Colonic mucosa (tissue), 4 donors: ENCODE results near the gene CFHR4. TPM values are rescaled to one million over a fixed set of nuclear protein-coding genes. Genes with fewer than 3 reads are reported as not detected.

Experiments used
- DNase-seq: peaks from one replicate; pipeline ENCODE4 v3.0.0-alpha.2; 2020
- H3K27ac ChIP-seq: fragments of 200-600 bp; one replicate; pipeline ENCODE4 v1.8.0; 2021
- H3K27me3 ChIP-seq: fragments of 200-600 bp; one replicate; pipeline ENCODE4 v1.8.0; 2021
- H3K36me3 ChIP-seq: fragments of 200-600 bp; one replicate; pipeline ENCODE4 v1.8.0; 2021
- H3K4me1 ChIP-seq: fragments of 200-600 bp; one replicate; pipeline ENCODE4 v1.8.0; 2021; ENCODE audit warnings: mild to moderate bottlenecking
- H3K4me3 ChIP-seq: fragments of 200-600 bp; one replicate; pipeline ENCODE4 v1.8.0; 2021
- H3K9ac ChIP-seq, 2 donors: one replicate each; pipeline ENCODE4 v1.7.0; 2013; ENCODE audit warnings: control low read depth in 2 of 2, low read depth in 2 of 2, low read length in 2 of 2
- H3K9me3 ChIP-seq: fragments of 200-600 bp; one replicate; pipeline ENCODE4 v1.8.0; 2021
- CTCF ChIP-seq: fragments of 200-600 bp; IDR thresholded peaks from one replicate; pipeline ENCODE4 v1.8.0; 2022; ENCODE audit warnings: antibody characterized with exemption, mild to moderate bottlenecking
- intact Hi-C: fragments of 100-400 bp; cut with DNase I; formaldehyde crosslinking; loops from one replicate; pipeline ENCODE4 v1.14.1; 2022
- total RNA-seq, 2 donors: library from RNA; stranded (reverse); fragmentation: NEBNext Ultra II Directional in 1 of 2; extraction: Animal tissue kit (Norgen Biotek cat#: 25700) in 1 of 2; gene quantifications; one replicate each; pipeline ENCODE4 v1.2.1, GENCODE V29; 2021
- donor health status: healthy.
- donor health status: DM: no; HTN: no; CAD: no.
- donor health status: DM: no; HTN: no; CAD: no.

Gene CFHR4
- total RNA-seq, 2 donors from 2014 or later = not detected

- Histone ChIP-seq H3K4me3 (no peak overlapping the region), H3K9me3 (no peaks in the 10 kb centered on the region), H3K27me3 (no peaks in the 10 kb centered on the region), H3K27ac (no peak overlapping the region), H3K9ac (no peak overlapping the region), H3K4me1 (no peaks in the 10 kb centered on the region), H3K36me3 (no peaks in the 10 kb centered on the region)
- TF ChIP-seq CTCF = no peak
- intact Hi-C loops = no loop called here
- no peak for DNase-seq
These were observed 27.4 kb upstream of the CFHR4 start for GRCh38 chr1:196860323-196860884.

DNA sequence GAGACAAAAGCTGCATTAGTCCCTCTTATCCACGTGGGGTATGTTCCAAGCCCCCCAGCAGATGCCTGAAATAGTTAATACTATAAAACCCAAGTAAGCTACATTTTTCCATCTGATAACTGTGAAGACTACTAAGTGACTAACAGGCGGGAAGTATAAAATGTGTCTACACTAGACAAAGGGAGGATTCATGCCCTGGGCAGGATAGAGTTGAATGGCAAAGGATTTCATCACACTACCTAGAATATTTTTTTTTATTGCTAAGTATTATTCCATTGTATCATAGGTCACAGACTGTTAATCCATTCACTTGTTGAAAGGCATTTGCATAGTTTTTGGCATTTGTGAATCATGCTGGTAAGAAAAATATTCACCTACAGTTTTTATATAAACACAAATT lies 26.4 kb upstream of the CFHR4 start:
- Histone ChIP-seq H3K9me3 (no peaks in the 10 kb centered on the region), H3K9ac (no peak overlapping the region), H3K4me1 (no peaks in the 10 kb centered on the region), H3K4me3 (no peak overlapping the region), H3K27me3 (no peaks in the 10 kb centered on the region), H3K36me3 (no peaks in the 10 kb centered on the region), H3K27ac (no peak overlapping the region)
- TF ChIP-seq CTCF = no peak
- DNase-seq = no peak
- intact Hi-C loops = no loop called here

DNA sequence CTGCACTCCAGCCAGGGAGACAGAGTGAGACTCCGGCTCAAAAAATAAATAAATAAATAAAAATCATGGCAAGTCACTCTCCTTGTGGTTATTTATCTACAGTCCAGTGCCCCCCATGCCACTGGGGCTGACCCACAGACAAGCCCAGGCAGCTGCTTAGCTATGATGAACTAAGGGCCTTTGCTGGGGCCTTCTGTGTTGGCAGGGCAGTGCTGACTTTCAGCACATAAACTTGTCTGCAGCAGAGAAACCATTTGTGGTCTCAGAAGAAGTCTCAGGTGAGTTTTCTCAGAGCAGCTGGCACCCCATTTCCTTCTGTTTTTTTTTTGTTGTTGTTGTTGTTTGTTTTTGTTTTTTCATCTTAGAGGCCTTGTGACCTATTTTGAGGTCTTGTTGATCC lies 20.9 kb upstream of the CFHR4 start:
- Histone ChIP-seq H3K27ac (no peak overlapping the region), H3K9me3 (no peaks in the 10 kb centered on the region), H3K27me3 (no peaks in the 10 kb centered on the region), H3K4me1 (no peaks in the 10 kb centered on the region), H3K4me3 (no peak overlapping the region), H3K9ac (no peak overlapping the region), H3K36me3 (no peaks in the 10 kb centered on the region)
- intact Hi-C loops = no loop called here
- DNase-seq = no peak
- TF ChIP-seq CTCF = no peak

GRCh38 chr1:196873385-196873784 lies 14.5 kb upstream of the CFHR4 start:
- H3K27me3 ChIP-seq = no peaks in the 10 kb centered on the region
- no peak overlapping the region for H3K9ac ChIP-seq
- no peak overlapping the region for H3K27ac ChIP-seq
- H3K9me3 ChIP-seq = no peaks in the 10 kb centered on the region
- DNase-seq = no peak
- TF ChIP-seq CTCF = no peak
- intact Hi-C loops = no loop called here
- no peak overlapping the region for H3K4me3 ChIP-seq
- H3K4me1 ChIP-seq = no peaks in the 10 kb centered on the region
- H3K36me3 ChIP-seq = no peaks in the 10 kb centered on the region

DNA sequence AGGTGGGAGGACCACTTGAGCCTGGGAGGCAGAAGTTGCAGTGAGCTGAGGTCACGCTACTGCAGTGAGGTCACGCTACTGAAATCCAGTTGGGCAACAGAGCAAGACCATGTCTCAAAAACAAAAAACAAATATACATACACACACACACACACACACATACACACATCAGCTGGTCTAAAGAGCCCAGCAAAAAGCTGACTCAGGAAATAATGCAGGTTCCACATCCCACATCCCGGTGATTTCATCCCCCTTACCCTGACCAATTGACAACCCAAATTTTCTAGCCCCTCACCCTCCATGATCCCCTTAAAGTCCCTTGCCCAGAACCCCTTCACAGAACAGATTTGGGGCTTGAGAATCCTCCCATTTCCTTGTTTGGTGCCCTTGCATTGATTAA lies 11.9 kb upstream of the CFHR4 start:
- no peak for DNase-seq
- intact Hi-C loops = no loop called here
- Histone ChIP-seq H3K9ac (no peak overlapping the region), H3K27me3 (no peaks in the 10 kb centered on the region), H3K36me3 (no peaks in the 10 kb centered on the region), H3K4me1 (no peaks in the 10 kb centered on the region), H3K27ac (no peak overlapping the region), H3K9me3 (no peaks in the 10 kb centered on the region), H3K4me3 (no peak overlapping the region)
- no peak for TF ChIP-seq CTCF
